Amniotic stem cell (primary cell): ENCODE measurements around the gene PNMA8B.
"Not testable (repeated sequence)": the region's sequence is repeated elsewhere in the genome, so short reads cannot be mapped to it uniquely, and the experiment has no call there.

Experiments used
- DNase-seq: peaks from one replicate; lab custom pipeline; 2025; lab: John Stamatoyannopoulos, UW

Gene PNMA8B

DNA sequence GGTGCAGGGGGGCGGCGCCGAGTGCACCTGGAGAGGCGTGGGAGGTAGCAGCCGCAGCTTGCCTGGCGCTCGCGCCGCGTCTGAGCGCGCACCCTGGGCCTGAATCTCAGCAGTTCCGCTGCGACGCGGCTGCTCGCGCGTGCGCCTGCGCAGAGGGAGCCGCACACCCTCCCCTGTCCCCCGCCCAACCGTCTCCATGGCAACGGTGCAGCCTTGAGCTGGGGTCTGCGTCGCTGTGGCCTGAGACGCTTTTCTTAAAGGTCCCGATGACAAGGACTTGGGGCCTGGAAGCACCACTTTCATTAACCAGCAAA lies at the start of gene PNMA8B:
Gene PNMA8B (minus strand): TSS at position 82 of the 314 bp plus-strand sequence. CDS start 402 bp downstream, outside the sequence.
- DNase-seq, result no peak

DNA sequence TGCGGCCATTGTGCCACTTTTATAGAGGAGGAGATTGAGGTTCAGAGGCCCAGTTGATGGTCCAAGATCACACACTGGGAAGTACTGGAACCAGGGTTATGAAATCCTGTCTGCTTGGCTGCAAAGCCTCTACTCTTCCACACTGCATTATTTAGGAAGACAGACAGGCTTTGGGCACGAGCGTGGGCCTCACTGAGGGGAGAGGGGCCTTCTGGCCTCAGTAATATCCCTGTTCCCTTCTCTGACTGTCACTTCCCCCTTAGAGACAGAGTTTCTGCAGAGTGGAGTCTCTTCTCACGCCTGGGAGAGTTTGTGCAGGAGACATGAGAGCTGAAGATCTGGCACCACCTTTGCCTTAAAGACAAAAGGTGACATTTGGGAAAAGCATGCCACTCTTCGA lies 49.0 kb upstream of the PNMA8B start:
- DNase-seq, result no peak

DNA sequence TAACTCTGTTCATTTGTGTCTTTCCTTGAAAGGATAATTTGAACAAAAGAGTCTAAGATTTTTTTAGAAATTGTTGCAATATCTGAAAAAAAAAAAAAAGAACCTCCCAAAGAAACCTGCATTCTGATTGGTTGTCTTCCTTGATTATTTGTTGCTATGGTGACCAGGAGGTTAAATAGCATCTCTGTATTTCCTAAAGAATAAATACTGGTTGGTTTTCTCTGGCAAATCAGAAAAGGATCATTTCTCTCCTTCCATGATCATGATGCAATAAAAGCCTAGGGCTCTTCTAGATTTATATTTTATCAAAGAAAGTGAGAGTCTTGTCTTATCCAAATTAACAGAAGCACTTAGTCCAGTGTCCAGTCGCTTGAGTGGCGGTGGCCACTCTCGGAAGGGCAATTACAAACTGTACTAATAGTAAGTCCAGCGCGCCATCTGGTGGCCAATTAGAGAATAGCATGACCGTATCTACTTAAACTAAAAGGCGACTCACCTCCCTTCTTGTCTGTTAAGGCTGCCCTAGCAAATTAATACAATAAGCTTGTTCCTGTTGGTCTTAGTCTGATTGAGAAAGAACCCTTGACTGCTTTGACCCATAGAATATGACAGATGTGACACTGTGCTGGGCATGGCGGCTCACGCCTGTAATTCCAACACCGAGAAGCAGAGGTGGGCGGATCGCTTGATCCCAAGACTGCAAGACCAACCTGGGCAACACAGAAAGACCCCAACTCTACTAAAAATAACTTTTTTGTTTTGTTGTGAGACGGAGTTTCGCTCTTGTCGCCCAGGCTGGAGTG lies 47.0 kb upstream of the PNMA8B start:
- peak; percentile 77 for DNase-seq

DNA sequence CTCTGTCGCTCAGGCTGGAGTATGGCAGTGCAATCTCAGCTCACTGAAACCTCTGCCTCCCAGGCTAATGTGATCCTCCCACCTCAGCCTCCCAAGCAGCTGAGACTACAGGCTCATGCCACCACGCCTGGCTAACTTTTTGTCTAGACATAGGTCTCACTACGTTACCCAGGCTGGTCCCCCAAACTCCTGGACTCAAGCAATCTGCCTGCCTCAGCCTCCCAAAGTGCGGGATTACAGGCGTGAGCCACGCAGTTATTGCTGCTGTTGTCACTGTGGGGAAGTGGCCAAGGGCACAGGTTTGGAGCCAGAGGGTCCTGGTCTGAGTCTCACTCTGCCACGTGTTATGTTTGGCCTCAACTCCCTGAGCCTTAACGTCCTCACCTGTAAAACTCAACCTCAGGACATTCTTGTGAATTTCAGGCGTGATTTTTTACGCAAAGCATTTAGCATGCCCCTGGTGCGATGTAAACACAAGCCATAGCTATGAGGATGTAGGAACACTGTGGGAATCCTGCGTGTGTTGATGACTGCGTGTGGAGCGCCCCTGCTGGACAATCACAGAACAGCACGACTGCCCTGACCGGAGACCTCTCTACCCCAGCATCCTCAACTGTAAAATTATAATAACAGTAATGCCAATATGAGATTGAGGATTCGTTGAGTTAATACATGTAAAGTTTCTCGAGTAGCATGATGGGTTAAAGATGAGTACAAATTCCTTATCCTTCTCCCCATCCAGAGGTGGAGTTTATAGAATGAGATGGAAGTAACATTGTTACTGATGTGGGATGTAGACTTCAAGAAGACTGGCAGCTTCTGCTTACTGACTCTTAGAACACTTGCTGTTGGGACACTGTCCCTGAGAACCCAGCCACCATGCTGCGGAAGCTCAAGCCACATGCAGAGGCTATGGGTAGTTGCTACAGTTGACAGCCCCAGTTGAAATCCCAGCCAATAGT lies 41.8 kb upstream of the PNMA8B start:
- DNase-seq, result no peak

GRCh38 chr19:46536391-46536790 lies 40.7 kb upstream of the PNMA8B start:
- no peak for DNase-seq

GRCh38 chr19:46533621-46534081 lies 38.0 kb upstream of the PNMA8B start:
- no peak for DNase-seq

GRCh38 chr19:46533078-46533620 lies 37.5 kb upstream of the PNMA8B start:
- no peak for DNase-seq

- no peak for DNase-seq
Observed at GRCh38 chr19:46530636-46531035, 35.0 kb upstream of the PNMA8B start.

DNA sequence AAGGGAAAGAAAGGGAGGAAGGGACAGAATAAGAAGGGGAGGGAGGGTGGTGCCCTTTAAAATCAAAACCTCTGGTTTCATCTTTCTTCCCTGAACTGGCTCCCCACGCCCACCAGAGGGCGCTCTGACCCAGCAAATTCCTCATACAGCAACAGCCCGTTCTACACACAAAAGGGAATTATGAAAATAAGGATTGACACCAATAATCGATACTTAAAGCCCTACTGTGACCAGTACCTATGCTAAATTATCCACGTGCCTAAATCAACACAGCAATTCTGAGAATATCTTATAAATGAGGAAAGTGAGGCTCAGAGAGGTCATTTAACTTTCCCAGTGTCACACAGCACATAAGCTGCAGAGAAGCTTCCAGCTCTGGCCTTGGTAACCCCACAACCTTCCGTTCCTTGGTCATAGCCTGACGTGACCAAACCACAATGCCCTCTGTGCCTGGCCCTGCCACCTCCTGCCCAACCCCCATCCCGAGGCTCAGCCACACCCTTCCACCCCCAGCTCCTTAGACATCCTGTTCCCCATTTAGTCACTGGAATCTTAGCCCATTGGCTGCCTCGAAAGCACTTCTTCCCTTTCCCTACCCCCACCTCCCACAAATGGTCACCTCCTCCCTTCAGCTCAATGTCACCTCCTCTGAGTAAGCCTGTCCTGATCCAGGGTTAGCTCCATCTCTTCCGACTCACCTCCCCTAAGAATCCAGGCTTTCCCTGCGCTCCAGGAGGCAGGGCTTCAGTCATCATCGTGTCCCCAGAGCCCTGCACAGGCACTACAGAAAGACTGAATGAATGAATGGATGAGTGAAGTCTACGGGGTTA lies 34.2 kb upstream of the PNMA8B start:
- DNase-seq, result peak; percentile 30

DNA sequence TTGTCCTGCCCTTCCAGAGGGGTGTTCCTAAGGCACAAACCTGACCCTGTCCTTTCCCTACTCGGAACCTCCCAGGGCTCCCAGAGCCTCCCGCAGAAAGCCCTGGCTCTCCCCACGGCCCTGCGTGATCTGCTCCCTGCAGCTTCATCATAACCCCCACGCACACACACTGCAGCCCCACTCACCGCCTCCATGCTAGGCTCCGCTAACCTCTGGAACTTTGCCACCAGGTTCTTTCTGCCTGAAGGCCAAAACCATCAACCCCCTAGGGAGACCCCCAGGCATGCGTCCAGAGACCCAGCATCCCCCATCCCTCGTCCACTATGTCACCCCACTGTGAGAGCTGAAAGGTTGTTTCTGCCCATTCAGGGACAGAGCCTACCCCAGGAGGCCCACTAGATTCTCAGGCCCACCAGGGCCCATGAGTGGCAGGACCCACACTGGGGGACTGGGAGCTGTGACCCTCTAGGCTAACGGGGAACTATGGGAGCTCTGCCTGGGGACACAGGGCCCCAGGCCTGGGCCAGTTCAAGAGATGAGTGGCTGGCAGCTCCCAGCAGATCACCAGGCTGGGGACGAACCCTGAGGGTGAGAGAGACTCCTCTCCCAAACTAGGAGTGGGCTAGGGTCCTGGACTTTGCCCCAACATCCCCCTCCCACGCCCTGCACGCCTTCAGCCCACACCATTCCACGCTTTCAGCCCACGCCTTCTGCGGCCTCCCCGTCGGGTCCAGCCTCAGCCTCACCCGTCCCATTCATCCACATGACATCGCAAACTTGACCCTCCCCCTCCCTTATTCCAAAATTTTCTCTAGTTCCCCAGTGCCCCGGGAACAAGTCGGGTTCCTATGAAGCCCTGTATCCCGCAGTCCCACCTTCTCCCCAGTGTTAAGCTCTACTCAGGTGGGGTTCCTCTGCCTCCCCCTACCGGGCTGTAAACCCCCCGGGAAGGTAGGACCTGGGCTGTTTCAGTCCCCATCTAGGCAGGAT lies 33.2 kb upstream of the PNMA8B start:
- no peak for DNase-seq

GRCh38 chr19:46526801-46527200 lies 31.1 kb upstream of the PNMA8B start:
- DNase-seq, result not testable (repeated sequence)

GRCh38 chr19:46524308-46524707 lies 28.6 kb upstream of the PNMA8B start:
- DNase-seq, result no peak

GRCh38 chr19:46522988-46523387 lies 27.3 kb upstream of the PNMA8B start:
- DNase-seq, result not testable (repeated sequence)

GRCh38 chr19:46521241-46521868 lies 25.7 kb upstream of the PNMA8B start:
- DNase-seq, result no peak

DNA sequence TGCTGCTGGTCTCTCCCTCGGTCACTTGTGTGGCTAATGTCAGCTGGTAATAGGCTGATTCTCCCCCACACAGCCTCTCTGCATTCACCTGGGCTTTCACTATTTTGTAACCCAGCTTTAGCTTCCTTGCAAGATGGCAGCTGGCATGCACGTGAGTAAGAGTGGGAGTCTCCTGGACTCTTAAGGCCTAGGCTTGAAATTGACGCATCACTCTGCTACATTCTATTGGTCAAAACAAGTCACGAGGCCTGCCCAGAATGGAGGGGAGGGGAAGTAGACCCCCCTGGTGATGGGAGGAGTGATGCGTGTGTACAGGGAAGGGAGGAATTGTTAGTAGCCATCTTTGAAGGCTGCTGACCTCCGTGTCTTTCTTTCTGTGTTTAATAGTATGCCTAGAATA lies 24.9 kb upstream of the PNMA8B start:
- DNase-seq, result no peak

- no peak for DNase-seq
Observed at GRCh38 chr19:46517471-46517870, 21.8 kb upstream of the PNMA8B start.

DNA sequence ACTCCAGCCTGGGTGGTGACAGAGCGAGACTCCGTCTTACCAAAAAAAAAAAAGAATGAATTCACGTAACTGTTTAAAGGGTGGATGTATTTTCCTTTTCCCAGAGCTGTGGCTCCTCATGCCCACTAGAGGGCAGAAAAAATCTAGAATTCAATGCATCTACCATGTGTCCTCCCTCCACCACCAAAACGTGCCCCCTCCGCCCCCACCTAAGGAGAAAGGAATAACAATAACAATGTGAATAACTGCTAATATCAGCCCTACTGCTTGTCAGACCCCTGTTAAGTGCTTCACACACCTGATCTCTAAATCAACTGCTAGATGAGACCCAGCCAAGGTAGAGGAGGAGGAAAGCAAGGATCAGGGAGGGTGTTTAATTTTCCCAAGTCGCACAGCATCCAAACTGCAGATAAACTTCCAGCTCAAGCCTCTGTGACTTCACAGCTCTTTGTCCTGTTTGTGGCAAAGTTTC lies 20.2 kb upstream of the PNMA8B start:
- no peak for DNase-seq

DNA sequence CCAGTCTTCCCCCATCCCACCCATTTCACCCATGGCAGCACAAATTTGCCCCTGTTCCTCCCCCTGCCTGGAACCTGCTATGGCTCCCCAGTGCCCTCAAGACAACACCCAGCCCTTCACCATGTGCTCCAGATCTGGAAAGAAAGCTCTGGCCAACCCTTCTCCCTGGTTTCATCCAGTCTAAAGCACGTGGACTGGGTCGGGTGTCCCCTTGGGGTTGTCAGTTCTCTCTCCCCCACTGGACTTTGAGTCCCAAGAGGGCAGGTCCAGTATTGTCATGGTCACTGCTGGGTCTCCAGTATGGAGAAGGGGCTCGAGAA lies 19.6 kb upstream of the PNMA8B start:
- no peak for DNase-seq

GRCh38 chr19:46514589-46515289 lies 19.1 kb upstream of the PNMA8B start:
- DNase-seq, result no peak
